HL-60 (cell line): ENCODE measurements around the gene BAHCC1.

Experiments
- GABPA ChIP-seq: IDR thresholded peaks from 2 replicates; pipeline ENCODE4 v1.6.1; 2012; ENCODE audit warnings: low read depth
- POLR2AphosphoS5 ChIP-seq: IDR thresholded peaks from 2 replicates; pipeline ENCODE4 v1.6.1; 2012; ENCODE audit warnings: low read depth
- SPI1 ChIP-seq: IDR thresholded peaks from 2 replicates; pipeline ENCODE4 v1.6.1; 2012; ENCODE audit warnings: low read depth, mild to moderate bottlenecking, borderline replicate concordance
- TF ChIP-seq, protein P1 (sequence below): IDR thresholded peaks from one replicate; pipeline ENCODE4 v1.5.1; 2011; ENCODE audit warnings: low read length, control low read depth, inconsistent platforms; ENCODE audit not compliant: insufficient read depth
- TF ChIP-seq, protein P2 (sequence below): IDR thresholded peaks from 2 replicates; pipeline ENCODE4 v1.6.1; 2012; ENCODE audit warnings: low read depth; ENCODE audit not compliant: insufficient replicate concordance

DNA sequence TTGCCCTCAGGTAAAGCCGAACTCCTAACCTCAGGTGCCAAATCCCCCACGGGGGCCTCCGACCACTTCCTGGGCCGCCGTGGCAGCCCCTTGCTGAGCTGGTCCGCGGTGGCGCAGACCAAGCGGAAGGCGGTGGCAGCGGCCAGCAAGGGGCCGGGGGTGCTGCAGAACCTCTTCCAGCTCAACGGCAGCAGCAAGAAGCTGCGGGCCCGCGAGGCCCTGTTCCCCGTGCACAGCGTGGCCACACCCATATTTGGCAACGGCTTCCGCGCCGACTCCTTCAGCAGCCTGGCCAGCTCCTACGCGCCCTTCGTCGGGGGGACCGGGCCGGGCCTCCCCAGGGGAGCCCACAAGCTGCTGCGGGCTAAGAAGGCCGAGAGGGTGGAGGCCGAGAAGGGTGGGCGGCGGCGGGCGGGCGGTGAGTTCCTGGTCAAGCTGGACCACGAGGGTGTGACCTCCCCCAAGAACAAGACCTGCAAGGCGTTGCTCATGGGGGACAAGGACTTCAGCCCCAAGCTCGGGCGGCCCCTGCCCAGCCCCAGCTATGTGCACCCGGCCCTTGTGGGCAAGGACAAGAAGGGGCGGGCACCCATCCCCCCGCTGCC is 65.7 kb downstream of the BAHCC1 start:
- TF ChIP-seq, protein P1, sequence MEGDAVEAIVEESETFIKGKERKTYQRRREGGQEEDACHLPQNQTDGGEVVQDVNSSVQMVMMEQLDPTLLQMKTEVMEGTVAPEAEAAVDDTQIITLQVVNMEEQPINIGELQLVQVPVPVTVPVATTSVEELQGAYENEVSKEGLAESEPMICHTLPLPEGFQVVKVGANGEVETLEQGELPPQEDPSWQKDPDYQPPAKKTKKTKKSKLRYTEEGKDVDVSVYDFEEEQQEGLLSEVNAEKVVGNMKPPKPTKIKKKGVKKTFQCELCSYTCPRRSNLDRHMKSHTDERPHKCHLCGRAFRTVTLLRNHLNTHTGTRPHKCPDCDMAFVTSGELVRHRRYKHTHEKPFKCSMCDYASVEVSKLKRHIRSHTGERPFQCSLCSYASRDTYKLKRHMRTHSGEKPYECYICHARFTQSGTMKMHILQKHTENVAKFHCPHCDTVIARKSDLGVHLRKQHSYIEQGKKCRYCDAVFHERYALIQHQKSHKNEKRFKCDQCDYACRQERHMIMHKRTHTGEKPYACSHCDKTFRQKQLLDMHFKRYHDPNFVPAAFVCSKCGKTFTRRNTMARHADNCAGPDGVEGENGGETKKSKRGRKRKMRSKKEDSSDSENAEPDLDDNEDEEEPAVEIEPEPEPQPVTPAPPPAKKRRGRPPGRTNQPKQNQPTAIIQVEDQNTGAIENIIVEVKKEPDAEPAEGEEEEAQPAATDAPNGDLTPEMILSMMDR: no peak
- TF ChIP-seq POLR2AphosphoS5 (peak; percentile 58), GABPA (no peak), SPI1 (0 out of 2 replicates have a peak, but pooled peaks have one; percentile 4)
- TF ChIP-seq, protein P2, sequence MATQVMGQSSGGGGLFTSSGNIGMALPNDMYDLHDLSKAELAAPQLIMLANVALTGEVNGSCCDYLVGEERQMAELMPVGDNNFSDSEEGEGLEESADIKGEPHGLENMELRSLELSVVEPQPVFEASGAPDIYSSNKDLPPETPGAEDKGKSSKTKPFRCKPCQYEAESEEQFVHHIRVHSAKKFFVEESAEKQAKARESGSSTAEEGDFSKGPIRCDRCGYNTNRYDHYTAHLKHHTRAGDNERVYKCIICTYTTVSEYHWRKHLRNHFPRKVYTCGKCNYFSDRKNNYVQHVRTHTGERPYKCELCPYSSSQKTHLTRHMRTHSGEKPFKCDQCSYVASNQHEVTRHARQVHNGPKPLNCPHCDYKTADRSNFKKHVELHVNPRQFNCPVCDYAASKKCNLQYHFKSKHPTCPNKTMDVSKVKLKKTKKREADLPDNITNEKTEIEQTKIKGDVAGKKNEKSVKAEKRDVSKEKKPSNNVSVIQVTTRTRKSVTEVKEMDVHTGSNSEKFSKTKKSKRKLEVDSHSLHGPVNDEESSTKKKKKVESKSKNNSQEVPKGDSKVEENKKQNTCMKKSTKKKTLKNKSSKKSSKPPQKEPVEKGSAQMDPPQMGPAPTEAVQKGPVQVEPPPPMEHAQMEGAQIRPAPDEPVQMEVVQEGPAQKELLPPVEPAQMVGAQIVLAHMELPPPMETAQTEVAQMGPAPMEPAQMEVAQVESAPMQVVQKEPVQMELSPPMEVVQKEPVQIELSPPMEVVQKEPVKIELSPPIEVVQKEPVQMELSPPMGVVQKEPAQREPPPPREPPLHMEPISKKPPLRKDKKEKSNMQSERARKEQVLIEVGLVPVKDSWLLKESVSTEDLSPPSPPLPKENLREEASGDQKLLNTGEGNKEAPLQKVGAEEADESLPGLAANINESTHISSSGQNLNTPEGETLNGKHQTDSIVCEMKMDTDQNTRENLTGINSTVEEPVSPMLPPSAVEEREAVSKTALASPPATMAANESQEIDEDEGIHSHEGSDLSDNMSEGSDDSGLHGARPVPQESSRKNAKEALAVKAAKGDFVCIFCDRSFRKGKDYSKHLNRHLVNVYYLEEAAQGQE: peak; percentile 40
